Activated T-cell treated with anti-CD3 and anti-CD28 coated beads for 24 hours (primary cell): ENCODE data around the gene PROM2.

Experiments
- DNase-seq: peaks from one replicate; pipeline ENCODE4 v3.0.0-alpha.2; 2020; ENCODE audit warnings: low read depth

The PROM2 gene

DNA sequence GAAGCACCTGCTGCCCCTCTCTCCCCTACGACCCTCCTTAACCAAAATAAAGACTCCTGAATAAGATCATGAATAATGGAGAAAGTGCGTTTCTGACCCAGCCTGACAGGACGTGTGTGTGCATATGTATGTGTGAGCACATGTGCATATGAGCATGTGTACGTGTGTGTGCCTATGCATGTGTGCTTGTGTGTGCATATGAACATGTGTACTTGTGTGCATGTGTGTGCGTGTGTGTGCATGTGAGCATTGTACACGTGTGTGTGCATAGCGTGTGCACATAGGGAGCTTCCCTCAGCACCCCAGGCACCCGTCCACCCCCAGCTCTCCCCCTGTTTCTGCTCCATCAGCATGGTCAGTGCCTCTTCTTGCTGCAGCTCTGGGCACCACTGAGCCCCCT lies 33.6 kb downstream of the PROM2 start:
- no peak for DNase-seq

- DNase-seq = no peak
Measured at GRCh38 chr2:95308426-95308990, 34.3 kb downstream of the PROM2 start.

DNA sequence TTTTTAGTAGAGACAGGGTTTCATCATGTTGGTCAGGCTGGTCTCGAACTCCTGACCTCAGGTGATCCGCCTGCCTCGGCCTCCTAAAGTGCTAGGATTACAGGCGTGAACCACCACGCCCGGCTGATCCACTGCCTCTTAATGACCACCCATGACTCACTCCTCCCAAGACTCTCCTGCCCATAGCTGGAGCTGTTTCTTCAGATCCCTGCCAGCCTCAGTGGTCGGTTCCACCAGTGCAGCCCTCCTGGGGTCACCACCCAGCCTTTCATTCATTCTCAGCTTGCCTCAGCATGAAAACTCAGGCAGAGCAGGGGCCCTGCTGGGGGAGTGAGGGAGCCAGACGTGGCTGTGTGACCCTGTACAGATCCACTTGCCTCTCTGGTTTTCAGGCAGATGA lies 35.4 kb downstream of the PROM2 start:
- no peak for DNase-seq

DNA sequence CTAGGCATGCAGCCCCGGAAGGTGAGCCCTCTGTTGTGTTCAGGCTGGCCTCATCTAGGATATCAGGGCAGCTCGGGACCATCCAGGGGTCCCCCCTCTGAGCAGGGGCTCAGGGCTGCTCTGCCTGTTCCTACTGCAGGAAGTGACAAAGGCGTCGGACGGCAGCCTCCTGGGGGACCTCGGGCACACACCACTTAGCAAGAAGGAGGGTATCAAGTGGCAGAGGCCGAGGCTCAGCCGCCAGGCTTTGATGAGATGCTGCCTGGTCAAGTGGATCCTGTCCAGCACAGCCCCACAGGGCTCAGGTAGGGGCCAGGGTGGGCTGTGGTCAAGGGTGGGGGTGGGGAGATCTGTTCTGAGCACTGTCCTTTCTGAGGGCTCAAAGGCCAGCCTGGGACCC lies 36.0 kb downstream of the PROM2 start:
- DNase-seq = no peak

GRCh38 chr2:95310651-95311050 lies 36.4 kb downstream of the PROM2 start:
- DNase-seq = no peak

- no peak for DNase-seq
Measured at GRCh38 chr2:95311815-95312542, 37.7 kb downstream of the PROM2 start.

- no peak for DNase-seq
Measured at GRCh38 chr2:95312543-95313201, 38.4 kb downstream of the PROM2 start.

DNA sequence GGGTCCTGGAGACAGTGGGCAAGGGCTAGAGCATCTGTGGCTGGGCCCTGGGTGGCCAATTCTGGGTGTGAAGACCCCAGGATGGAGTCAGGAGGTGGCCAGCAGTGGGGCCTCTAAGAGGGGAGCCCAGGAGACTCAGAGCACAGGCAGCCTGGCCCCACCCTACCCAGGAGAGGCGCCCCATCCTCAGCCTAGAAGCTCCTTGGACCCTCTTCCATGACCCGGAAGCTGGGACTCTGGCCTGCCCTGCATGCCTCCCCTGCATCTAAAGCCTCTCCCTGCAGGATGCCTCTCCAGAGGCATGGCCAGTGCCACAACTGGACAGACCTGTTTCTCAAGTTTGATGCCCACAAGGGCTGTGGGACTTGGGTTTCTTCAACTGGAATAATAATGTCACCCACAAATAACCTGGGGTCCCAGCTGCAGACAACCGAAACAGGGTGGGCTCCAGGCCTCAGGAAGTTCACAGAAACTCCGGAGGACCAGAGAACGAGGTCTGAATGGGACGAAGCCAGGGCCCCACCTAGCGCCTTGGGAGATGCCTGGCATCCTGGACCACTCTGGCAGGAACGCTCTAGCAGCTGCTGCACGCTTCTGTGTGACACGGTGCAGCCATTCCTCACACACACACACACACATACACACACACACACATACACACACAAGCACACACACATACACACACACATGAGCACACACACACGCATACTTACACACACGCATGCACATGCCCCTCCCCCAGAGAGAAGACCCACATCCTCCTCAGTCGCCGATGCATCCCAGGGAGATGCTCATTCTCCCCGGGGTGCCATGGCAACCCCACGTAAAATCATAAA lies 39.3 kb downstream of the PROM2 start:
- DNase-seq = no peak

DNA sequence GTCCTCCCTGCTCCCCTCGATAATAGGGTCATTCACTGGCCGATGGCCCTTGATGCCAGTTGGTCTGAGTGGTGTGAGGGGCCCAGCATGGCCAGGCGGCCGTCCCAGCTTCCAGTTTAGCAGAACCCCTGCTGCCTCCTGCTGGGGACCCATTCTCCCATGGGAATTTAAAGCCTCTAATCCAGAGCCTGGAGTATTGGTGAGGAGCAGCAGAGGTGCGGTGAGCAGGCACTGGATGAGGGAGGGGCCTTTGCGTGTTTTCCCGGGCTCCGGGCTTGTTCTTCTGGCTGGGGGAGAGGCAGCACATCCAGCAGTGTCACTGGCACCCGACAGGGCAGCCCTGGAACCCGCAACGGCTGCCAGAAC lies 40.3 kb downstream of the PROM2 start:
- no peak for DNase-seq

DNA sequence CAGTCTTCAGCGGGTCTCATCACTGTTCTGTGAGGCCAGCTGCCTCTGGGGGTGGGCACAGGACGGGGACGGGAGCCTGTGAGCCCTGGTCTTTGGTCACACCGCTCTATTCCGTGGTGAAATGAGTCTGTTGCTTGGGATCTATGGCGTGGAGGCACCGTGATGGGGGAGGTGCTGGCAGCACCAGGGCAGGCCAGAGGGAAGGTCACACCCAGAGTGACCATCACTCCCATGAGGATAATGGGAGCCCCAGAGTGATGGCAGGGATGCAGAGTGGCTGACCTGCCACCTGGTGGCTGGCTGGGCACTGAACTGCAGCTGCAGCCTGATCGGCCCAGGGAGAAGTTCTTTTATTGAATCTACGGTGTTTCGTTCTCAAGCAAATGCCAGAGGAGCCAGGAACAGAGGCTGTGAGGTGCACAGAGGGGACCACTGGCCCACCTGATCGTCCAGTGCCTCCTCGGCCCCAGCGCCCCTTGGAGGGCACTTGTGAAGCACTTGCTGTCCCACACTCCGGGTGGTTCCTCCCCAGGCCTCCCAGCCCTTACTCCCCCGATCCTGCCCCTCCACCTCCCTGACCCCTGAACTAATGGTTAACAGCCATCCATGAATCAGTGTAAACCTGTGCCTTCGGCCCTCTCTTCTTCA lies 40.8 kb downstream of the PROM2 start:
- DNase-seq = no peak

GRCh38 chr2:95315801-95316411 lies 41.7 kb downstream of the PROM2 start:
- no peak for DNase-seq

DNA sequence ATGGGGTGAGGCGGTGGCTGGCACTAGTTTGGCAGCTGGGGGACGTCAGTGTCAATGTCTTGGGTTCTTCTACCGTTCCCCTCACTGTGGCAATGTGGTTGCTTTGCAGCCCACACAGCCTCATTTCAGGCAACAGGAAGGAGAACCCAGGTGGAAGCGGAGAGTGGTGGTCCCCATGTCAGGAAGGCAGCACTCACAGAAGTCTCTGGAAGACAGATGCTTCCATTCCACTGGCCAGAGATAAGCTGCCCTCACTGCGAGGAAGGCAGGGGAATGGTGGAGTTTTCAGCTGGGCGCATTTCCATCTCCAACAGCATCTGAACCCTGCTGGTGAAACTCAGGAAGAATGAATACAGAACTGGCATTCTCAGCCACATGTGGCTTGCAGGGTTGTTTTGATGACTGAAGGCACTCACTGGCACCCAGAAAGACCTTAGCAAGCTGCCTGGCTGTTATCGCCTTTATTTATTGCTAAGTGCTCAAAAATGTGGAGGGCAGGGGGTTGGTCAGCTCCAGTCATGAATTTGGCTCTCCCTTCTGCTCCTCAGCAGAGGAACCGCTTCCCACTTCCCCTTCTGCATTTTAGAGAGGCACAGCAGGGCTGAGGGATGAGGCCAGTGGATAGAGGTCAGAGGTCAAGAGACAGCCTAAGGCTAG lies 42.3 kb downstream of the PROM2 start:
- DNase-seq = no peak

DNA sequence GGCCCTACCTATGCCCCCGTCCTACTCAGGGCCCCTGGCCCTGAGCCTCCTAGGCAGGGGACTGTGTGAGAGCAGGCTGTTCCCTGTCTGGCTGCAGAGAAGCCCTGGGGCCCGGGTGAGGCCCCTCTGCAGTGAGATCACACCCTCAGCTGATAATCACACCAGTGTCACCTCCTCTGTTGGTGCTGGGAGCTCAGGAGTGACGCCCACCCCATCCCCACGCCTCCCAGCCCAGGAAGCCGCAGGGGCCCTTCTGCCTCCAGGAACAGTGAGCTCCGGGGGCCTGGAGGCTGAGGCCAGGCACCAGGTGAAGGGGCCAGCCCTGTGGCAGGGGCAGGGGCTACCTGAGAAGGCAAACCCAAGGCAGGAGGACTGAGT lies 42.9 kb downstream of the PROM2 start:
- DNase-seq = no peak

- DNase-seq = no peak
Measured at GRCh38 chr2:95317665-95318425, 43.6 kb downstream of the PROM2 start.

GRCh38 chr2:95318431-95319220 lies 44.4 kb downstream of the PROM2 start:
- no peak for DNase-seq

GRCh38 chr2:95319481-95320343 lies 45.5 kb downstream of the PROM2 start:
- no peak for DNase-seq

GRCh38 chr2:95320344-95320712 lies 46.1 kb downstream of the PROM2 start:
- DNase-seq = no peak

- DNase-seq = no peak
Measured at GRCh38 chr2:95320986-95321767, 46.9 kb downstream of the PROM2 start.
